ENCODE results near the gene BCL7C.

Gene BCL7C

GRCh38 chr16:30922960-30923535, 29.2 kb upstream of the BCL7C start:
- DNase-seq (ENCODE audit: low spot score): peak; percentile 100

DNA sequence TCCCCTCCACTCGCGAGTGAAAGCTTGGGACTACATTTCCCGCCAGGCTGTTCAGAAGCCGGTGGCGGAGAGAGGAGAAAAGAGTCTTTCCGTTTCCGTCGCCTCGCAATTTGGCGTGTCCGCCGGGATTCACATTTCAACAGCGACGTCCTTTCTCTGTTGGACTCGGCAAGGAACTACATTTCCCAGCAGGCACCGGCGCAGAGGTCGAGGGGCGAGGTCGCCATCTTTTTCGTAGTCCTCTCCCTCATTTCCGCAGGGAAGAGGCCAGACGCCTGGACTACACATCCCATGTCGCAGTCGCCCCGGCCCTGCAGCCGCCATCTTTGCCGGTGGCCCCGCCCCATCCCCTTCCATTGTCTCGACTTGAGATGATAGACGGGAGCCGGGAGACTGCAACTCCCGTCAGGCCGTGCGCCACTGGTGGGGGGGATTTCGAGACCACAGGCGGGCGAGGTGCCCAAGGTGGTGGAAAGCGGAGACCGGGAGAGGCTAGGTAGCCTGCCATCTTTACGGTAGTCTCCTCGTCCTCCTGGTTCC, 28.6 kb upstream of the BCL7C start:
- peak; percentile 100 for DNase-seq (ENCODE audit: low spot score)

DNA sequence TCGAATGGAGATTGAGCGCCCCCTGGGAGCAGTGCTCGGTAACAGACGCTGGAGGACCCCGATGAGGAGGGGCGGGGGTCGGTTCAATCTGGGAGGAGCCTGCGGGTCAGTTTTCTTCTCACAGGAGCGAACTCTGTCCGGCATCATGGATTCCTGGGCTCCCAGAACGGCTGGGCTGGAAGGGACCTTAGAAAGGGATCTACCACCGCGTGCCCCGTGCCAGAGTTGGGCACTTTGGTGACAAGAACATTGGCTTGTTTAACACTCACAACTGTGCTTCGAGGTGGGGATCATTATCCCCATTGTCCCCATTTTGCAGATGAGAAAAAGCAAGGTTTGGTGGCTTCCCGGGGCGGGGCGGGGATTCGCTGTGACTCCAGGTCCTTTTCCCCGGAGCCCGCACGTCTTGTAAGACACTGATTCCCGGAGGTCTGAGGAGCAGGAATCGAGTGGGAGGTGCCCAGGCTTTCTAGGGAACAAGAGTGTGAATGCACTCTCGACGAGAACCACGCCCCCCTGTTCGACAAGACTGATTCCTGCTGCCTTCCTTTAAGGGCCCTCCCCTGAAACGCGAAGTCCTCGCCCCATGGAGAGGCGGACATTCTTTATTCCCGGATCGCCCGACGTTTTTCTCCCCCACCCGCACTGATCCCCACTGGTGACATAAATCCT, 28.0 kb upstream of the BCL7C start:
- peak; percentile 88 for DNase-seq (ENCODE audit: low spot score)

- DNase-seq (ENCODE audit: low spot score): no peak
Measured at GRCh38 chr16:30921459-30921747, 27.5 kb upstream of the BCL7C start.

DNA sequence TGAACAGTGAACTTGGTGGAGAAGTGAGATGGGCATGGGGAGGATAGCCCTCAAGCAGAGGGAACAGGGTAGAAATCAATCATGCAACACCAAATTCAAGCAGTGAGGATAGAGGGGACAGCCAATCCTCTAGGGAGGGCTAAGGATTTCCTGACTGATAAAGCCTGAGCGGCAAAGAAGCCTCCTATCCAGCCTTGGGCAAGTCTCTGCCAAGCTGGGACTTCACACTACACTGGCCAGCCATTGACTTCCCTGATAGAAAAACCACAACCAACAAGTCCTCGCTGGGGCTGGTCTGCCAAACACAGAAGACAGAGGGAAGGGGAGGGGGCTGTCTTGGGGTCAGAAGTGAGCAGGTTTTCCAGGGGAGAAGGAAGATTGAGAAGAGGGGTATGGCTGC, 27.0 kb upstream of the BCL7C start:
- DNase-seq (ENCODE audit: low spot score): no peak

DNA sequence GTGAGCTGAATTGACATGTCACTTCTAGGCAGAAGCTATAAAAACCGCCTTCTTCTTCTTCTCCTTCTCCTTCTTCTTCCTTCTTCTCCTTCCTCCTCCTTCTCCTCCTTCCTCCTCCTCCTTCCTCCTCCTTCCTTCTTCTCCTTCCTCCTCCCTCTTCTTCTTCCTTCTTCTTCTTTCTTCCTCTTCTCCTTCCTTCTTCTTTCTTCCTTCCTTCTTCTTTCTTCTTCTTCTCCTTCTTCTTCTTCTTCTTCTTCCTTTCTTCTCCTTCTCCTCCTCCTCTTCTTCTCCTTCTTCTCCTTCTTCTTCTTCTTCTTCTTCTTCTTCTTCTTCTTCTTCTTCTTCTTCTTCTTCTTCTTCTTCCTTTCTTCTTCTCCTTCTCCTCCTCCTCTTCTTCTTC, 24.7 kb upstream of the BCL7C start:
- DNase-seq (ENCODE audit: low spot score): no peak

DNA sequence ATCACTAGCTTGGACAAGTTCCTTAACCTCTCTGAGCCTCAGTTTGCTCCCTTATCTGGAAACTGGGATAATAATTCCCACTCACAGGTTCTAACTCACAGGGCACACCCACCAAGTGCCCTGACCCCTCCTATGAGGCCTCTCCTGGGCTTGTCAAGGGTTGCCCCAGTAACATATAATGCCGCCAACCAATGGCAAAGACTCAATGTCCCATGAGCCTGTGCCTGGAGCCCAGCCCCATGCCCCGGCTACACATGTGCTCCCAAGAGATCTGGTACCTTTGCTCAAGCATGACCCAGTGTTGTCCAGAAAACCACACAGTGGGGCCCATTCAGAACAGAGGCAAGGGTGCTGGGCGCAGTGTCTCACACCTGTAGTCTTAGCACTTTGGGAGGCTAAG, 21.0 kb upstream of the BCL7C start:
- no peak for DNase-seq (ENCODE audit: low spot score)

- DNase-seq (ENCODE audit: low spot score): no peak
Measured at GRCh38 chr16:30912794-30913412, 19.0 kb upstream of the BCL7C start.

DNA sequence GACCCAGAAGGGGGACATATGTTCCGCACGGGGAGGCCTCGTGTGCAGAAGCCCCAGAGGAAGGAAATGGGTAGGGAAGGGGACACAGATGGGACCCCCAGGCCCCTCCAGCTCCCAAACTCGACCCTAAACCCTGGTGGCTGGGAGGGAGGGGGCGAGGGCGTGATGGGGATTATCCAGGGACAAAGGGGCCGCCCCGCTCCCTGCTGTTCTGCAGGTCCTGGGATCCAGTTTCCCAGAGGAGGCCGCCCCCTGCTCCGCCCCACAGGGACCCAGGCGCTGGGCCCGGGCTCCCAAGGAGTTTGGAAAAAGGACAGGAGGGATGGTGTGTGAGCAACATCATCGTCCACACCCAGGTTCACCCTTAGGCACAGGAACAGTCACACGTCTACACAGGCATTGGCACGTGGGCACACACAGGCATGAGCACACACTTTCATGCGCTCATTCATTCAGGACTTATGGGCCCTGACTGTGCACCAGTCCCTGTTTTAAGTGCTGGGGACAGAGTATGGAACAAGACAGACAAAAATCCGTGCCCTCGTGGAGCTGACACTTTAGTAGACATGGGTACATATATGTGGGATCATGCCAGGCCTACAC, 16.7 kb upstream of the BCL7C start:
- DNase-seq (ENCODE audit: low spot score): no peak

- DNase-seq (ENCODE audit: low spot score): no peak
Measured at GRCh38 chr16:30907064-30907463, 13.2 kb upstream of the BCL7C start.

GRCh38 chr16:30904114-30904780, 10.4 kb upstream of the BCL7C start:
- DNase-seq (ENCODE audit: low spot score): no peak

GRCh38 chr16:30903596-30903995, 9.7 kb upstream of the BCL7C start:
- peak; percentile 66 for DNase-seq (ENCODE audit: low spot score)

GRCh38 chr16:30903002-30903401, 9.1 kb upstream of the BCL7C start:
- DNase-seq (ENCODE audit: low spot score): no peak

- peak; percentile 33 for DNase-seq (ENCODE audit: low spot score)
Measured at GRCh38 chr16:30902029-30902972, 8.4 kb upstream of the BCL7C start.

DNA sequence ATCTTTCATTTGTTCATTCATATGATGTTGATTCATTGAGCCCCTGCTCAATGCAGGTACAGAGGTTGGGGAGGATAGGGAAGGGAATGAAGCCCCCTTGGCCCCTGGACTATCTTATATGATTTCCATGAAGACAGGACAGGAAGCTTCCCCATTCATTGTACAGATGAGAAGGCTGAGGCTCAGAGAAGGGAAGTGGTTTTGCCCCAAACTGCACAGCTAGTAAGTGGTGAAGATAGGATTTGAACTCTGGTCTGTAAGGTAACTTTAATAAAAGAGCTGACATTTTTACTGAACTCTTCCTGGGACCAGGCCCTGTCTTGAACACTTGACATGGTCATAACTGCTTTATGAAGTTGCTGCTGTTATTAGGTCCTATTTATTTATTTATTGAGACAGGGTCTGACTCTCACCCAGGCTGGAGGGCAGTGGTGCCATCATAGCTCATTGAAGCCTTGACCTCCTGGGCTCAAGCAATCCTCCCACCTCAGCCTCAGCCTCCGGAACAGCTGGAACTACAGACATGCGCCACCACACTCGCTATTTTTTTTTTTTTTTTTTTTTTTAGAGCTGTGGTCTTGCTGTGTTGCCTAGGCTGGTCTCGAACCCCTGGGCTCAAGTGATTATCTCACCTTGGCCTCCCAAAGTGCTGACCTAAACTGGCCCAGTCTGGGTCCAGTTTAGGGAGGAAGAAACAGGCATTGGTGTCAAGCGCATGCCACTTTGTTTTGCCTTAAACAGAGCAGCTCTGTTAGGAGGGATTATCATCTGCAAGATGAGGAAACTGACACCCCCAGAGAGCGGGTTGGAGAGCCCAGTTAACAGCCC, 7.5 kb upstream of the BCL7C start:
- DNase-seq (ENCODE audit: low spot score): peak; percentile 15

DNA sequence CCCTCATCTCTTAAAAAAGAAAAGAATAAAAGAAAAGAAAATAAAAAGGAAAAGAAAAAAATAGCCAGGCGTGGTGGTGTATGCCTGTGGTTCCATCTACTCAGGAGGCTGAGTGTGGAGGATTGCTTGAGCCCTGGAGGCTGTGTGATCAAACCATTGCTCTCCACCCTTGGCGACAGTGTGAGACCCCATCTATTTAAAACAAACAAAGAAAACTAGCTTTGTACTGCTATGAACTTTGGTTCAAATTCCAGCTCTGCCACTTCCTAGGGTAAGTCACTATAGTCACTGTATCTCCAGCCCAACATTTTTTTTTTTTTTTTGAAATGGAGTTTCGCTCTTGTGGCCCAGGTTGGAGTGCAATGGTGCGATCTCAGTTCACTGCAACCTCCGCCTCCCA, 6.7 kb upstream of the BCL7C start:
- no peak for DNase-seq (ENCODE audit: low spot score)

- DNase-seq (ENCODE audit: low spot score): no peak
Measured at GRCh38 chr16:30899794-30900193, 5.9 kb upstream of the BCL7C start.

GRCh38 chr16:30896889-30897733, 3.2 kb upstream of the BCL7C start:
- DNase-seq (ENCODE audit: low spot score): peak; percentile 82

- peak; percentile 54 for DNase-seq (ENCODE audit: low spot score)
Measured at GRCh38 chr16:30896261-30896888, 2.5 kb upstream of the BCL7C start, which contains the start of gene CTF1. TSS of gene CTF1 (plus strand) at chr16:30896614. CDS start at chr16:30896644, 30 bp downstream.
